Mesendoderm (in vitro differentiated cells): ENCODE results near the gene HOXB5.

Experiments
- DNase-seq: peaks from one replicate; pipeline ENCODE4 v3.0.0; 2013
- H2AK5ac ChIP-seq: 2 replicates; pipeline ENCODE4 v1.6.1; 2013; ENCODE audit warnings: low read length, inconsistent platforms
- H2BK120ac ChIP-seq: 2 replicates; pipeline ENCODE4 v1.6.1; 2013; ENCODE audit warnings: low read depth, mild to moderate bottlenecking, low read length, moderate library complexity, mixed read lengths
- H2BK15ac ChIP-seq: replicated peaks from 2 replicates; pipeline ENCODE4 v1.6.1; 2013; ENCODE audit warnings: low read depth, mild to moderate bottlenecking, moderate library complexity
- H2BK5ac ChIP-seq: 2 replicates; pipeline ENCODE4 v1.6.1; 2013; ENCODE audit warnings: low read length, inconsistent platforms
- H3K18ac ChIP-seq: 2 replicates; pipeline ENCODE4 v1.6.1; 2013; ENCODE audit warnings: mild to moderate bottlenecking, low read length, mixed read lengths
- H3K23ac ChIP-seq: one replicate; pipeline ENCODE4 v1.6.1; 2013; ENCODE audit warnings: low read length
- H3K27ac ChIP-seq: 2 replicates; pipeline ENCODE4 v1.5.1; 2013; ENCODE audit warnings: low read depth, mild to moderate bottlenecking, inconsistent platforms, low read length, moderate library complexity
- H3K27me3 ChIP-seq: 2 replicates; pipeline ENCODE4 v1.6.1; 2013; ENCODE audit warnings: low read length, control low read depth, mild to moderate bottlenecking, inconsistent platforms; ENCODE audit not compliant: insufficient read depth, poor library complexity
- H3K36me3 ChIP-seq: 2 replicates; pipeline ENCODE4 v1.6.1; 2013; ENCODE audit warnings: low read length, inconsistent platforms; ENCODE audit not compliant: control insufficient read depth, insufficient read depth
- H3K4ac ChIP-seq: one replicate; pipeline ENCODE4 v1.6.1; 2013; ENCODE audit warnings: low read depth, mild to moderate bottlenecking, low read length, moderate library complexity
- H3K4me1 ChIP-seq: 2 replicates; pipeline ENCODE4 v1.6.1; 2013; ENCODE audit warnings: low read depth, low read length, inconsistent platforms; ENCODE audit not compliant: control insufficient read depth
- H3K4me2 ChIP-seq: 2 replicates; pipeline ENCODE4 v1.6.1; 2013; ENCODE audit warnings: low read length
- H3K4me3 ChIP-seq: 2 replicates; pipeline ENCODE4 v1.5.1; 2013; ENCODE audit warnings: mild to moderate bottlenecking, low read length
- H3K56ac ChIP-seq: one replicate; pipeline ENCODE4 v1.6.1; 2013; ENCODE audit warnings: low read length
- H3K79me1 ChIP-seq: 2 replicates; pipeline ENCODE4 v1.6.1; 2013; ENCODE audit warnings: low read length, inconsistent platforms
- H3K79me2 ChIP-seq: 2 replicates; pipeline ENCODE4 v1.6.1; 2013; ENCODE audit warnings: mild to moderate bottlenecking, low read length; ENCODE audit not compliant: control insufficient read depth, insufficient read depth
- H3K9ac ChIP-seq: 2 replicates; pipeline ENCODE4 v1.6.1; 2013; ENCODE audit warnings: low read length, inconsistent platforms
- H4K5ac ChIP-seq: one replicate; pipeline ENCODE4 v1.6.1; 2013; ENCODE audit warnings: low read length
- H4K8ac ChIP-seq: one replicate; pipeline ENCODE4 v1.6.1; 2013; ENCODE audit warnings: low read depth, mild to moderate bottlenecking, control low read depth, low read length, moderate library complexity
- WGBS: extraction: QIAGEN DNeasy Blood & Tissue Kit; methylation state at CpG from one replicate; pipeline ENCODE4 v1.1.7; 2013; ENCODE audit warnings: low lambda C conversion rate, missing lambda C conversion rate; ENCODE audit not compliant: insufficient coverage; ENCODE audit errors: extremely low coverage; 5-methylcytosine and 5-hydroxymethylcytosine counted together

The HOXB5 gene

GRCh38 chr17:48569674-48570324, 23.8 kb downstream of the HOXB5 start:
- H4K8ac ChIP-seq, result no peak overlapping the region
- no peak overlapping the region for H2BK120ac ChIP-seq
- H3K36me3 ChIP-seq, result no peaks in the 10 kb centered on the region
- no peak overlapping the region for H3K4ac ChIP-seq
- no peak overlapping the region for H3K27ac ChIP-seq
- no peaks in the 10 kb centered on the region for H3K79me1 ChIP-seq
- no peak overlapping the region for H2AK5ac ChIP-seq
- no peak overlapping the region for H2BK15ac ChIP-seq
- no CpG with 5 or more reads among the region's 6 CpGs for WGBS
- no peak overlapping the region for H3K4me3 ChIP-seq
- peaks cover 84% of the 10 kb centered on the region for H3K27me3 ChIP-seq
- no peak overlapping the region for H3K56ac ChIP-seq
- no peak overlapping the region for H4K5ac ChIP-seq
- H3K18ac ChIP-seq, result no peak overlapping the region
- peaks cover 7% of the 10 kb centered on the region for H3K4me1 ChIP-seq
- no peak for DNase-seq
- no peaks in the 10 kb centered on the region for H3K79me2 ChIP-seq
- H3K4me2 ChIP-seq, result no peak overlapping the region
- no peak overlapping the region for H2BK5ac ChIP-seq
- H3K23ac ChIP-seq, result no peak overlapping the region
- H3K9ac ChIP-seq, result no peak overlapping the region

GRCh38 chr17:48569240-48569582, 24.4 kb downstream of the HOXB5 start:
- Histone ChIP-seq H3K4me3 (no peak overlapping the region), H3K79me1 (no peaks in the 10 kb centered on the region), H3K18ac (no peak overlapping the region), H4K8ac (no peak overlapping the region), H3K79me2 (no peaks in the 10 kb centered on the region), H2AK5ac (no peak overlapping the region), H3K36me3 (no peaks in the 10 kb centered on the region), H3K56ac (no peak overlapping the region), H2BK15ac (no peak overlapping the region), H3K9ac (no peak overlapping the region), H2BK120ac (no peak overlapping the region), H3K23ac (no peak overlapping the region), H2BK5ac (no peak overlapping the region), H3K27ac (no peak overlapping the region), H3K4me1 (peaks cover 7% of the 10 kb centered on the region), H3K4me2 (no peak overlapping the region), H3K27me3 (peaks cover 83% of the 10 kb centered on the region), H4K5ac (no peak overlapping the region), H3K4ac (no peak overlapping the region)
- WGBS, result no CpG with 5 or more reads among the region's 3 CpGs
- no peak for DNase-seq

DNA sequence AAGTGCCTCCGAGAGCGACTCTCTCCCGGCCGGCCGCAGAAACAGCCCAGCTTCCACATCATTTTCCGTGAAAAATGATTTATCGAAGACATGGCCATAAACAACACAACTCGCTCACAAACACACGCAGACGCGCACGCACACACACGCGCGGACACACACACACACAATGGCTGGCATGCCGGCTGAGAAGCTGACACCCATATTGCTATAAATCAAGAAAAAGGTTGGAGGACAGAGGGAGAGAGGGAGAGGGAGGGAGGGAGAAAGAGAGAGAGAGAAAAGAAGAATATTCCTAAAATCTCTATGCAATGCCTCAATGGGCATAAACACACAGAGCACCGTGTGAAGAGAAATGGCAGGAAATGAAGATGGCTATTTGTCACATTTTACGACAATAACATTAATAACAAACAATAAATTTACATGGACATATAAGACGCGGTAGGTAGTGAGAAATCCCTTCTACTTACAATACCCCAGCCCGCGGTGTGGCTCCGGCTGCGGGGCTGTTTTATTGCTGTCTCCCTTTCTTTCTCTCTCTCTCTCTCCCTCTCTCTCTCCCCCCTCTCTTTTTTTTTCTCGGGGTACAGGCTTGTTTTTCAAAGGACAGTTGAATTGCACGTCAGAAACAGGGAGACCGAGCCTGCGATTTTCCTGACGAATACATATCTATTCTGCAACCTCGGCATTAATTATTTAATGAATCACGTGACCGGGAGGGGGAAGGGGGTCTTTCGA, 24.9 kb downstream of the HOXB5 start:
- H3K23ac ChIP-seq, result no peak overlapping the region
- WGBS, result no CpG with 5 or more reads among the region's 33 CpGs
- no peak for DNase-seq
- no peak overlapping the region for H3K4me3 ChIP-seq
- H3K4me2 ChIP-seq, result no peak overlapping the region
- H3K27me3 ChIP-seq, result peaks cover 83% of the 10 kb centered on the region
- H3K79me1 ChIP-seq, result no peaks in the 10 kb centered on the region
- H2AK5ac ChIP-seq, result no peak overlapping the region
- peaks cover 7% of the 10 kb centered on the region for H3K4me1 ChIP-seq
- no peak overlapping the region for H2BK15ac ChIP-seq
- no peak overlapping the region for H3K56ac ChIP-seq
- no peak overlapping the region for H4K5ac ChIP-seq
- H3K79me2 ChIP-seq, result no peaks in the 10 kb centered on the region
- no peaks in the 10 kb centered on the region for H3K36me3 ChIP-seq
- no peak overlapping the region for H4K8ac ChIP-seq
- no peak overlapping the region for H2BK5ac ChIP-seq
- no peak overlapping the region for H3K9ac ChIP-seq
- H3K18ac ChIP-seq, result no peak overlapping the region
- no peak overlapping the region for H3K27ac ChIP-seq
- no peak overlapping the region for H2BK120ac ChIP-seq
- no peak overlapping the region for H3K4ac ChIP-seq

DNA sequence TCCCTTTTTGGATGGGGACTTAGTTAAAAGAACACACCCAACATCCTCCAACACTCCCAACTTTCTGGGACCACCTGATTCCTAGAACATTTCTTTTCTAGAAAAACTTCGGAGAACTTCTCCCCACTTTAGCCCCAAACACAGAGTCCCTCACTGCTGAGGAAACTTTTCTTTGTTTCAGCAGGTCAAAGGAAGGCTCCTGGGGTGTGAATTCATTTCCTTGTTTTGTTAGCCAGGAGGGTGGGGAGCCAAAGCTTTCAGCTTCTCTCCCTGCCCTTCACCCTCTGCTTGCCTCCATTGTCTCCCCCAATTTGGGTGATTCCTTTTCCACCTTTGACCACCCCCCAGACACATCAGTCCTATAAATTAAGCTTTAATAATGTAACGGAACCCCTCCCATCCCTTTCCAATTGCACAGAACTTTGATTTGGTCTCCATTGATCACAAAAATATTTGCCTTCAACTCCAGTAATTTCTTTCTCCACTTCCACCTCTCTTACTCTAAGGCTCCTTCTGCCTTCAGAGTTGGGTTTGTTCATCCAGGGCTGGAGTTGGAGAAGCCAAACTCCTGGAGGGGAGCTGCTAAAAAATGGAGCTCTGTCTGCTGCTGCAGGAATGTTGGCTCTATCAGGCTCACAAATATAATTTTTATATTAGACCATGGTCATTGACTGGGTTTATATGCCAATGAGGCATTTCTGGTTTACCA, 25.8 kb downstream of the HOXB5 start:
- WGBS, result no CpG with 5 or more reads among the region's 2 CpGs
- no peak overlapping the region for H4K5ac ChIP-seq
- no peak overlapping the region for H2BK5ac ChIP-seq
- no peak overlapping the region for H4K8ac ChIP-seq
- H3K4me3 ChIP-seq, result no peak overlapping the region
- no peak overlapping the region for H3K9ac ChIP-seq
- H3K79me1 ChIP-seq, result no peaks in the 10 kb centered on the region
- no peak overlapping the region for H3K4me2 ChIP-seq
- DNase-seq, result no peak
- H3K56ac ChIP-seq, result no peak overlapping the region
- H2BK120ac ChIP-seq, result no peak overlapping the region
- no peaks in the 10 kb centered on the region for H3K79me2 ChIP-seq
- peaks cover 83% of the 10 kb centered on the region for H3K27me3 ChIP-seq
- H3K27ac ChIP-seq, result no peak overlapping the region
- no peak overlapping the region for H2AK5ac ChIP-seq
- H3K18ac ChIP-seq, result no peak overlapping the region
- H3K36me3 ChIP-seq, result no peaks in the 10 kb centered on the region
- no peak overlapping the region for H3K23ac ChIP-seq
- peaks cover 7% of the 10 kb centered on the region for H3K4me1 ChIP-seq
- H3K4ac ChIP-seq, result no peak overlapping the region
- no peak overlapping the region for H2BK15ac ChIP-seq

GRCh38 chr17:48567209-48567608, 26.4 kb downstream of the HOXB5 start:
- peaks cover 83% of the 10 kb centered on the region for H3K27me3 ChIP-seq
- H3K56ac ChIP-seq, result no peak overlapping the region
- H3K4me2 ChIP-seq, result no peak overlapping the region
- no peak overlapping the region for H3K27ac ChIP-seq
- no peak for DNase-seq
- no peak overlapping the region for H2AK5ac ChIP-seq
- no peak overlapping the region for H3K18ac ChIP-seq
- H3K4me1 ChIP-seq, result peaks cover 7% of the 10 kb centered on the region
- WGBS, result no CpG with 5 or more reads among the region's 6 CpGs
- no peak overlapping the region for H3K4ac ChIP-seq
- no peak overlapping the region for H3K23ac ChIP-seq
- H3K36me3 ChIP-seq, result no peaks in the 10 kb centered on the region
- no peak overlapping the region for H2BK5ac ChIP-seq
- no peaks in the 10 kb centered on the region for H3K79me2 ChIP-seq
- no peak overlapping the region for H4K8ac ChIP-seq
- H2BK120ac ChIP-seq, result no peak overlapping the region
- H4K5ac ChIP-seq, result no peak overlapping the region
- no peak overlapping the region for H3K9ac ChIP-seq
- H3K79me1 ChIP-seq, result no peaks in the 10 kb centered on the region
- no peak overlapping the region for H2BK15ac ChIP-seq
- no peak overlapping the region for H3K4me3 ChIP-seq
